Measurements from ENCODE around the gene SPON2.

SPON2 gene

DNA sequence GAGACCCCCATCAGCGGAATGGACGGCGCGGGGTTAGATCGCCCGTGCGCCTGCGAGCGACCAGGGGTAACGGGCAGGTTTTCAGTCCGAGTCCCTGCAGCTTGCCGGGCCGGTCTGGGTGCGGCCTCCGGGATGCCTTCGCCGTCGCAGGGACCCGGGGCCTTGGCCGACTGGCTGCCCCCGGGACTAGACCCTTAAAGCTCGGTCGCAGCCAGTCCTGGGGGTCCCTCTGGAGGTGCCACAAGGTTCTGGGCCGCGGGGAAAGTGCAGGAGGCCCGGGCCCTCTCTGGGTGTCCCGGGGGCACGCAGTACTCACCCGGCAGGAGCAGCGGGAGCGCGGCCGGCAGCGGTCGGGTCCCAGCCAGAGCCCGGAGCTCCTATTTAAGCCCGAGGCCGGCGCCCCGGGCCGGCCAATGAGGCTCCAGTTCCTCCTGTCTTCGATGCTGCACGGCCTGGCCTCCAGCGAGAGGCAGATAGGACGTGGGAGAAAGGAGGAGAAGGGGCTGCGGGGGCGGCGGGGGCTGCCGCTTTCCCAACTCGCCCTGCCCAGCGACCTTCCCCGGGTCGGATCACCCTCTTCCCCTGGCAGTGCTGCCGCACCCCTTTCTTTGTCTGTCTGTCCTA is at the start of gene SPON2:
Gene SPON2 (minus strand): TSS at position 356 of the 624 bp plus-strand sequence.
- no peak for DNase-seq

DNA sequence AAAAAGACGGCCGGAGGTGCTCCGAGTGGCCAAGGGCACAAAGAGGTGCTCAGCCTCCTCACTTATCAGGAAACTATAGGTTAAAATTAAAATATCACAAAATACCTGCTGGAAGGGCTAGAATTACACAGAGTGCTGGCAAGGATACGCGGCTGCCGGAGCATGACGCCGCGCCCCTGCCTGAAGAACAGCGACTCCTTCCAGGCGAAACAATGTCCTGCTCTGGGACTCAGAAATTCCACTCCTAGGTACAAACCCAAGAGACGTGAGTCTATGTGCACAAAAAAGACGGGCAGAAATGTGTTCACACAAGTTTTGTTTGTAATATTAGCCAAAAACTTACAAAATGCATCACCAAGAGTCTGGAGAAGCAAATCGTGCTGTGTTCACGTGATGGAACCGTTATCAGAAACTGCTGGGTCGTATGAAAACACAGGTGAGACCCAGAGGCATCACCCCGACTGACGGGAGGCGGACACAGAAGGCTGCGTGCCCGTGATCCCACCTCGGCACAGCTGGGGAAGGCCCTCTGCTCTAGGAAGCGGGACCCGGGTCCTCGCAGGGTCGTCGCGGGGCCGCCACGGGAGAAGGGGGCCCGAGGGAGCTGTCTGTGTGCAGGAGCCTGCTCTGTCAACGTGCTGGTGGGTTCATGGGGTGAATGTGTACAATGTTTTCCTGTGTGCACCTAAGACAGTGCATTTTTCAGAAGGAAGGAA is 48.9 kb upstream of the SPON2 start:
- no peak for DNase-seq

DNA sequence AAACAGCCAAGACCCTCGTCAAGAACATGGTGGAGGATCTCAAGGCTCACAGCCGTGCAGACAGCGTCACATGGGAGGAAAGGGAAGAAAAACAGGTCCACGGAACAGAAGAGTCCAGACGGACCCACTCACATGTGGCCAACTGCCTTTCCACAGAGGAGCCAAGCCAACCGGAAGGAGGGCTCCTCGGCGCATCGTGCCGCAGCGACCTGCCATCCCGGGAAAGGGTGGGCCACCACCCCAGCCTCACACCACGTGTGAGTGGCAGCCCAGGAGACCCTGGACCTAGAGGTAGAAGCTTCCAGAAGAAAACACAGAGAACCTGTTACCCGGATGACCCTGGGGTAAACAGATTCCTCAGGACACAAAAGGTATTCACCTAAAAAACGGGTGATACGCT is 48.2 kb upstream of the SPON2 start:
- no peak for DNase-seq

DNA sequence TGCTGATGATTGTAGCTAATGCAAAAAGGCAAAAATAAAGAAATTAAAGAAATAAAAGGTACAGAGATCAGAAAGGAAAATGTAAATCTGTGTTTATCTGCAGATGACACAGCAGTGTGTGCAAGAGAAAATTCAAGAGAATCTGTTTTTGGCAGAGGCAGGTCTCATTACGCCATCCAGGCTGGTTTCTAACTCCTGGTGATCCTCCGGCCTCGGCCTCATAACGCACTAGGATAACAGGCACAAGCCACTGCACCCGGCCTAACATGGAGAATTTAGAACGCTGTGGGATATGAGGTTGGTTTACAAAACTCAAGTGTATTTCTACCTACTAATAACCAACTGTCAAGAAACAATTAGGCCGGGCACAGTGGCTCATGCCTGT is 47.2 kb upstream of the SPON2 start:
- DNase-seq = no peak

DNA sequence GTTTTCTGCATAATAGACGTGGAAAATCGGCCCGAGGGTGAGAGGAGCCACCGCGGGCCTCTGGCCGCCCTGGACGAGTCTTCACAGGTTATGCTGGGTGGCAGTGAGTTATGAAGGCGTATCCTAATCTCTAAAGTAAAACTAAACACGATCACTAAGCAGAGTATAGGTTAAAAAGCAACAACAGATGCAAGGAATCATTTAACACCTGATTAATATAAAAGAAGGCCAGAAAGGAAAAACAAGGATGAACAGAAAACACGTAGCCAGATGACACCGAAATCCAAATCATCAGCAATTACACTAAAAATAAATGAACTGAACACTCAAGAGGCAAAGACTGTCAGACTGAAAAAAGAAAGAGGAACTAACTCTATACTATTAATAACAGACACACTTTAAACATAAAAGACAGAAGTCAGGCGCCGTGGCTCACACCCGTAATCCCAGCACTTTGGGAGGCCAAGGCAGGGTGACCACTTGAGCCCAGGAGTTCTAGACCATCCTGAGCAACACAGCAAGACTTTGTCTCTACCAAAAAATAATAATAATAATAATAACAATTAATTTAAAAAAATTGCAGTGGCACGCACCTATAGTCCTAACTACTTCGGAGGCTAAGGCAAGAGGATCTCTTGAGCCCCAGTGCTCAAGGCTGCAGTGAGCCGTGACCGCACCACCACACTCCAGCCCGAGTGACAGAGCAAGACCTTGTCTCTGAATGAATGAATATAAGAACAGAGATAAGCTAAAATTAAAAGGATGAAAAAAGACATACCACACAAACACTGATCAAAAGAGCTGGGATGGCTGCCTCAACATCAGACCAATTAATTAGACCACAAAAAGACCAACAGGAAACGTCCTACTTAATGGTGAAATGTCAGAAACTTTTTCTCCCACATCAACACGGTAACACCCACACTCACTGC is 46.5 kb upstream of the SPON2 start:
- no peak for DNase-seq

DNA sequence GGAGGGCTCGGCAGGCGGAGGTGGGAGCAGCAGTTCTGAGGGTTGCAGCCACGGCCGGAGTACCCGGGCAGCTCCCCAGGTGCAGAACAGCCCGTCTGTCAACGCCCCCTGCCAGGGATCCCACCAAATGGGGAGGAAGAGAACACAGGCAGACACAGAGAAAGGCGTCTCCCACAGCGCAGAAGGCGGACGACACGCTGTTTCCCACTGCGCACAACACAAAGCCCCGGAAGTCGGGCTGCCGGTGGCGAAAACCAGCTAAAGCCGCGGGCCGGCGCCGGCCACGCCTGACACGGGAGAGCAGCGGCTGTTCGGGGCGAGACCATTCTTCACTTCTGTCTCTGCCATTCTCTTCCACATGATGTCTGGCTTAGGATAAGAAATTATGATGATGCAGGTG is 45.0 kb upstream of the SPON2 start:
- DNase-seq = no peak

DNA sequence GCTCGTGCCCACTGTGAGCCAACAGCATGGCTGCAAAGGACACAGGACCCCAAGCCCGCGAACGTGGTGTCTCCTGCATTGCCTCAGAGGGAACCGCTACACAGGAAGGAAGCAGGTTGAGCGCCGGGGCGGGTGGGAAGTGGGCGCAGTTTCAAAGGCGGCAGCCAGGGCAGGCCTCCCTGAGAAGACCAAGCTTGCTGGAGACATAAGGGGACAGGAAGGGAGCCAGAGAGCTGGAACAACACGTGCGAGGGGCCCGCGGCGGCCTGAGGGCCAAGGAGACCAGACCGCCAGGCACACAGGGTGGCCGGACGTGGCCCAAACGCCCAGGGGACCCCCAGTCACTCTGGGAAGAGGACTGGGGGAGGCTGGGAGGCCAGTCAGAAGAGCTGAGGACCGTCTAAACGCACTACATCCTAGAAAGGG is 44.5 kb upstream of the SPON2 start:
- DNase-seq = no peak

DNA sequence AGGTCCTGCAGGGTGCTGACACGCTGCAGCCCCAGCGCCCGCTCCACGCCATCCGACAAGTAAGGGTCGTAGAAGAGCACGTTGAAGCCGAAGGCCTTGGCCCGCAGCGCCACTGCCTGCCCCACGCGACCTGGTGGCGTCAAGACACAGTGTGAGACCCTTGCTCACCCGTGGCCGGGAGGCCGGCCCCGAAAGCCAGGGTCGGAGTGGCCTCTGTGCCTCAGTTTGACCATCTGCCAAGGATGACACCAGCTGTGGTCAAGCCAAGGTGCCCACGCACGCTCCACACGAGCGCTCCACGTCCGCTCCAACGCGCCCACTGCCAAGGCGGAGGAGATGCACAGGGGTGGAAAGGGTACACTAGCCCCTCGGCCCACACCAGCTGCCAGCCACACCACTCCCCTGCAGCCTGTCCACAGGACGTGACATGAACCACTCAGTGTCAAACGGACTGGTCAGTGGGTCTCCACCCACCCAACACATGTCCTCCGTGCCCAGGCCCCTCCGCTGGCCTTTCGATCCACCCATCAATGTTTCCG is 43.8 kb upstream of the SPON2 start:
- no peak for DNase-seq

DNA sequence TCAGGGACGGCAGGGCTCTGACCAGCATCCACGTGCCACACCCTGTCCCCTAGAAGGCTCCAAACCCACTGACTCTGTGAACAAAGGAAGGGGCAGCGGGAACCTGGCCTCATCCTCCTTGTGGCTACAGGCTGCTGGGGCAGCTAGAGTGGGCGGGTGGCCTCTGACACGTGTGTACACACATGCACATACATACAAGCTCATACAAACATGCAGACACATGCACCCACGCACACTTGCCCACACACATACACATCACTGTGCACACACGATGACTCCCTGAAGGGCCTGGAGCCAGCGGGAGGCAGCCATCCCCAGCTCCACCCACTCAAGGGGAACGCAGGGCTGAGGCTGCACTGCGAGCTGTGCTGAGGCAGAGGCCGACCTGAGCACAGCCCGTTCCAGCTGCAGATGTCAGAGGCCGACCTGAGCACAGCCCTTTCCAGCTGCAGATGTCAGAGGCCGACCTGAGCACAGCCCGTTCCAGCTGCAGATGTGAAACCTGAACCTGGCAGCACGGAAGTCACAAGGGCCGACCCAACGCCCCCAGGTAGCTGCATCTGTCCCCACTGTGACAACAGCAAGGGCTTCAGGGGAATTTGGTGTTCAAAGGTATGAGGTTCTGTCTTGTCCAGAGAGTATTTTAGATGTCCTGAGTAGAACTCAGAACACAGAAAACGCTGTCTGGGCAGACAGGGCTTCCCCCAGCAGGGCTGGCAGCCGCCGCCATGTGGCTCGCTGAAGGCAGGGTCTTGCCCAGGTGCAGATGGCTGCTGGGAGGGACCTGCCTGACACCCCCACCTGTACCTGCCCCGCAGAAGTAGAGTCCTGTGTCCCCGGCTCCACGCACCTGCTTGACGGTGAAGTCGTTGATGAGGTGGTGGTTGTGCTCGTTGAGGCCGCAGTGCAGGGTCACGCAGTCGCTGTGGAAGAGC is 43.0 kb upstream of the SPON2 start:
- DNase-seq = no peak

DNA sequence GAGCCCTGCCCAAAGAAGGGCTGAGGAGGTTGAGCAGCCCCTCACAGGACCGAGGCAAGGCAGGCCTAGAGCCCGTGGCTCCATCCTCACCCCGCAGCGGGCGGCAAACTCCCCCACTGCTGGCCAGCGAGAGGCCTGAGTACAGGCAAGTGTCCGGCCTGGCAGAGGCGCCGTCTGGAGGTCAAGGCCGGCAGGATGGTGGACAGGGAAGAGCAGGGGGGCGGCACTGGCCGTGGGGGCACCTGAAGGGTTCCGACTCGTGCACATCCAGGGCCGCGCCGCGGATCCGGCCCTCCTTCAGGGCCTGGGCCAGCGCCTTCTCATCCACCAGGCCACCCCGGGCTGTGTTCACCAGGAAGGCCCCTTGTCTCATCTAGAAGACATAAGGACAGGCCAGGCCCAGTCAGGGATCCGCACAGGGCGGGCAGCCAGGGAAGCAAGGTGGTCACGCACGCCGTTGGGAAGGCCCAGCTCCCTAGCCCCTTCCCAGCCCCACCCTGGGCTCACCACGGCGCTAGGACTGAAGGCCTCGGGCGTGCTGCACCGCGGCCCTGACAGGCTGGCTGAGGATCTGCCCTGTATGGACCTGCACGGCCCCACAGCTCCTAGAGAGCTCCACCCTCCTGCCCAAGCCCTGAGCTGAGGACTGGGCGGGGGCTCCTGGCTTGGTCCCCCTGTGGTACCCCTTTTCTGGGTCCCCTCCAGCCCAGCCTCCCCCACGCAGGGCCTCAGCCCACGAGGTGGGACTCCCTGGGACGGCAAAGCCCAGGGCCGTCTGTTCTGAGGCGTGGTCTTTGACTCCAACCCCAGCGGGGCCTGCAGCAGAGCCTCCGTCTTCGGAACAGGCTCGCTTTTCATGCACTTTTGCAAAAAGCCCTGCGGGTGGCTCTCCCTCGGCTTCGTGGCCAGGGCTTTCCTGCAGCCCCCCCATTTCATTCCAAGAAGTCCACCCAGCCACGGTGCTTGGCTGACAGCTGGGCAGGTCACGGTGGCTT is 42.0 kb upstream of the SPON2 start:
- no peak for DNase-seq

DNA sequence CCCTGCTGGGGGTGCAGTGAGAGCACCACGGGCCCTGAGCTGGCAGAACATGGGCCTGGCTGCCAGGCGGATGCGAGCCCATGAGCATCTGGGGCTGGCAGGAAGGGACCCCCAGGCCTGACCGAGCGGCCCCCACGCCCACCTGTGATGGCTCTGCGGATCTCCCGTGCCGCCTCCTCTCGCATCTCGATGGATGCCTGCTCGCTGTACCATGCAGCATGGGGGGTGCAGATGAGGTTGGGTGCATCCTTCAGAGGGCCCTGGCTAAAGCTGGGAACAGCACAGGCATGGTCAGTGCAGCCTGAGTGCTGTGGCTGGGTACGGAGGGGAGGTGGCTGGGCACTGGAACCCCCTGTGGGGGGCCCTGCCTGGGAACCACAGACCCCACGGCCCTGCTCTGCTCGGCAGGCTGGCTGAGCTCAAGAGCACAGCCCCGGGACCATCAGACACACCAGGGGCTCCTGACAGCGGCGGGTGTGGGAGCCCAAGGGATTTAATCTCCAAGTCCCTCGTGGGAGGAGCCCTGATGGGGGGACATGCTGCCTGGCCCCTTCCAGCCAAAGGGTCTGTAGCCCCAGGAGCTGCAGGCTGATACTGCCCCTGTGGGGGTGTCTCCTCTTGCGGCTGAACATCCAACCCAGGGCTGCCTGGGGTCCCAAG is 41.1 kb upstream of the SPON2 start:
- DNase-seq = no peak

DNA sequence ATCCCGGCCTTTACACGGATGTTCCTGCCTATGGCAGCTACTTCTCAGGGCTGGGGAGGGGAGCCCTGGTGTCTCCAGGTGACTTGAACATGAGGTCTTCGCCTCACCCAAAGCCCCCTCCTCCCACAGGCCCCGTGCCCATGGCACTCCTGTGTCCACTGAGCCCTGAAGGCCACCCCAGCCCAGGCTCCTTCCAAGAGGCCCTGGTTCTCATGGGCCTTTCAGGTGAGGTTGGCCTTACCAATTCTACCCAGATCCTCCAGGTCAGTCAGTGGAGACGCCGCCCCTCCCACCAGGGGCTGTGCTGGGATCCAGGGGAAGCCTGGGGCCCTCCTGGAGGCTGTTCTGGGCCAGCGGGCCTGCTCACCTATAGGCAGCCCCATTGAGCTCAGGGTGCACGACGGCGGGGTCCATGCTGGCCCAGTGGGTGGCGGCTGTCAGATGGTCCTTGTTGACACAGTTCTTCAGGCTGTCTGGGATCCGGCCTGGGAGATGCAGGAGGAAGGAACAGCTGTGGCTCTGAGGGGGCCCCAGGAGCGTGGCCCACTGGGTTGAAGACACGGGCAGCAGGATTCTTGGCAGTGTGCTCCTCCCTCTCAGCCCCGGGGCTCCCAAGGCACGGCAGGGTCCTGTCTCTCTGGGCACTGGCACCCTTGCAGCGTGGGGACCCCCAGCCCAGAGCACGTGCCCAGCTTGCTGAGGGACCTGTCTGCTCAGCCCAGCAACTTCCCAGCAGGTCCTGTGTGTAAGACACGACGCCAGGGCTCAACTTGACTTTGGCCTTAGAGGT is 40.4 kb upstream of the SPON2 start:
- DNase-seq = no peak

DNA sequence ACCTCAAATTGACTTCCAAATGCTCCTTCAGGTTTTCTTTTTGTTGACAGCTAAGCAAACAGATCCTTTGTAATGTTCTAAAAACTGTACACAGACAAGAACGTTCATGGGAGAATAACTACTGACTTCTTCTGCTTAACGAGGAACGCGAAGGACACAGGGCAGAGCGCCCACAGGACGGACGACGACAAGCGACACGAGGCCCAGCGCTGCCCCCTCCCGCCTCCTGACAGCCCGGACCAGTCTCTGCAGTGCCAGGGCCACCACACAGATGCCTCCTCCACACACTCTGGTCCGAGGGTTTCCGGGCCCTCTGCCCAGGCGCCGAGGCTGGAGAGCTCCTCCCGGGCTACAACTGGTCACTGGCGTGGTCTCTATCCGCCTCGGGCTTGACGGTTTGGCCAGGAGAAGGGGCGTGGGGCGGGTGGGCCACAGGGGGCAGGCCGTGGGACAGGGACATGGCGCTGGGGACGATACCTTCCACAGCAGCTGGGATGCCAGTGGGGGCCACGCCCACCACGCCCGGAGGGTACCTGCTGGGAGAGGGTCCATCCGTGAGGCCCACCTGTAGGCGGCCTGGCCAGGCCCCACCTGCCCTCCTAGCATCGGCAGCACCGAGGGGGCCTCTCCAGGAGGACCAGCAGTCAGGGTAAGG is 39.6 kb upstream of the SPON2 start:
- no peak for DNase-seq

DNA sequence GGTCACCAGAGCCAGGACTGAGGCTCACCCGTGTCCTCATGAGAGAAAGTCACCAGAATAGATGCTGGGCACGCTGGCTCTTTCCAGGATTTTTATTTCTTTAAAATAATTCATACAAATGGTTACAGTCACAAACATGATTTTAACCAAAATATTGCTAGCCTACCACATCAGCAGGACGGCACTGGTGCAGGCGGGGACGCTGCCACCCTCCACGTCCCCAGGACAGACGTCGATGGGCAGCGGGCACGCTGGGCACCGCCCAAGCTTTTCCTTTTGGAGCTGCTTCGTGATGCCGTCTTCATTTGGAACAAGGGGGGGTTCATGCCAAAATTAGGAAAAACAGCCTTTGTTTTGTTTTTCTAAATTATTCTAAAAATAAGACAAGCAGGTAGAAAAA is 39.0 kb upstream of the SPON2 start:
- no peak for DNase-seq

DNA sequence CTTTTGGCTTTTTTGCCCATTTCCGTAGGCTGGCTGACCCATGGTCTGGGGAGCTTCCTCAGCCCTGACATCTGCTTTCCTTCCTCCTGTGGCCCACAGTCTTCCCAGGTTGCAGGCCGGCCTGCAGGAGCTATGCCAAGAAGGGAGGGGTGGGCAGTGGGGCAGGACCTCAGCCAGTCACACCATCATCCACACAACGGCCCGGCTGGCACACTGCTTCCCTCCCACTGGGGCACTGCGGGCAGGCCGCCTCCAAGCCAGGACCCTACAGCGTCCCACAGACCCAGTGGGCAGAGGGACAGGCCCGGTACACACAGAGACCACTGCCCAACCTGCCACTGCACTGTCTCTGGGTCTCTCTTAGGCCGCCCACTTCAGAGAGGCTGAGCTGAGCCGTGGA is 38.6 kb upstream of the SPON2 start:
- no peak for DNase-seq

DNA sequence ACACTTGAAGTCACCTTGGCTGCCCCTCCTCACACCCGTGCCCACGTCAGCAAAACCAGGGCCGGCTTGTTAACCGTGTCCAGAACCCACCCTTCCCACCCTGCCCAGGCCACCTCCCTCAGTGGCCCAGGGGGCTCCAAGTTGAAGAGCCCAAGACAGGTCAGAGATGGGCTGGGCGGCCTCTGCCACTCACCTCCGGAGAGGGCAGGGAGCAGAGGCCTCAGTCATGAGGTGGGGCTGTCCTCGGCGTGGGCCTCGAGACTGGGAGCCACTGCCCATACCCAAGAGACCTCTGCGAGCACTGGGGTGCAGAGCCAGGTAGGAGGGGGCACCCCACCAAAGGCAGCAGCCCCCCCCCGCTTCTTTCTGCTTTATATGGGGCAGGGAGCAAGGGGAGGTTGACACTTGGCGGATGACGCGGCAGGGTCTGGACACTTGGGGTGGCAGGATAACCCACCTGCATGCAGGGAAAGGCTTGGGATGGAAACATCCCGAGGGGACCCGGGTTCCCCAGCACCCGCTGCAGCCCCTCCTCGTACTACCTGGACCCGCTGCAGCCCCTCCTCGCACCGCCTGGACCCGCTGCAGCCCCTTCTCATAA is 38.0 kb upstream of the SPON2 start:
- DNase-seq = no peak

DNA sequence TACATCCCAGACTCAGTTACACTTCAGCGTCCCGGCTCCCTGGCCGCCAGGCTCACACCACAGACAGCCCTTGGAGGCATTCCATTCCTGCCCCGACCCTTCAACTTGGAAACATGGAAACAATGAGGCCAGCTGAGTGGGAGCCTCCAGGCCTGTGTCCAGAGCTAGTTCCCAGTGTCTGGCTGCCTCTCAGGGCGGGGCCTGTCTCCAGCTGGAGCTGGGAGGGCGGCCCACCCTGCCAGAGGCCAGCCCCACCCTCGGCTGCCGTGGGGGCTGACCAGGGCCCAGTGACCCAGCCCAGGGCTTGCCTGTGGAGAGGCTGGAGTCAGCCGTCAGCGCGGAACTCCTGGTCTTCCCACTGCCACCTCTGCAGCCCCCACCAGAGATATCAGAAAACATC is 37.4 kb upstream of the SPON2 start:
- DNase-seq = no peak

DNA sequence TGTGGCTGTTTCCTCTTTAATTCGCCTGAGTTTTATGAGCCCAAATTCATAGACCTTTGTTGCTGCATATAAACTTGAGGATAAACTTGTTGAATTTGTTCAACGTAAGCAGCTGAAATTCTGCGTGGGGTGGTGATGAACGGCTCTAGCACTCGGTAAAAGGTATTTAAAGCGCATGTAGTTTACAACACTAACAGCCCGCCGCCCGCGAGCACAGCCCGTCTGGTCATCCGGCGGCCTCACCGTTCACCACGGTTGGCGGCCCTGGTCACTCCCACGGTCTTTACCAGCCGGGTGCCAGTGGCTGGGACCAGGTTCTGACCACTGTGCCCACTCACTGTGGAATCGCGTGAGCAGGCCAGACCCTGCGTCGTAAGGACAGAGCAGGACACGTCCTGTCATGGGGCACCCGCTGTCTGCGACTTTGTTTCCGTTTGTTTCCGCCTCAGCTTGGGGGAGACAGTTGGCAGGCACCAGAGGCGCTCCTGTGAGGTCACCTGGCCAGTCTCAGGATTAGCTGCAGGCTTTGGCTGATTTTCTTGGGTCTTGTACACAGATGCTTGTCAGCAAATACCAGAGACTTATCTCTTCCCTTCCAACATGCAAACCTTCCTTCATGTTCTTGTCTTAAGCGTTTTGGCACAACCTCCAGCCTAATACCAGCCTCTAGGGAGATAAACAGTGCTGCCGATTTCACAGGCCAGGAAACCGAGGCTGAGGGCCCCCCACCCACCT is 36.8 kb upstream of the SPON2 start:
- DNase-seq = no peak

Data from NCI-H1694 (cell line).